Hepatocyte (in vitro differentiated cells): ENCODE results near the gene PLEKHA7. TPM values are rescaled to one million over a fixed set of nuclear protein-coding genes. Genes with fewer than 3 reads are reported as not detected.
"Not testable (repeated sequence)": the region's sequence is repeated elsewhere in the genome, so short reads cannot be mapped to it uniquely, and the experiment has no call there.

Experiments
- DNase-seq: peaks from one replicate; pipeline ENCODE4 v3.0.0-alpha.2; 2016; ENCODE audit warnings: low spot score
- H2AFZ ChIP-seq: fragments of 200-600 bp; sonication (generic); 2 replicates; pipeline ENCODE4 v1.6.0; 2016; ENCODE audit warnings: antibody characterized with exemption, mild to moderate bottlenecking
- H3K27ac ChIP-seq: fragments of 200-600 bp; sonication (generic); 2 replicates; pipeline ENCODE4 v1.5.1; 2016; ENCODE audit warnings: mild to moderate bottlenecking
- H3K27me3 ChIP-seq: fragments of 200-600 bp; sonication (generic); 2 replicates; pipeline ENCODE4 v1.6.1; 2016
- H3K36me3 ChIP-seq: fragments of 200-600 bp; sonication (generic); replicated peaks from 2 replicates; pipeline ENCODE4 v1.5.1; 2016; ENCODE audit warnings: low read depth; ENCODE audit not compliant: insufficient read depth
- H3K4me1 ChIP-seq: fragments of 200-600 bp; sonication (generic); 2 replicates; pipeline ENCODE4 v1.5.1; 2016; ENCODE audit warnings: mild to moderate bottlenecking, moderate library complexity; ENCODE audit not compliant: insufficient read depth
- H3K4me2 ChIP-seq: fragments of 200-600 bp; sonication (generic); 2 replicates; pipeline ENCODE4 v1.6.0; 2016
- H3K4me3 ChIP-seq: fragments of 200-600 bp; sonication (generic); 2 replicates; pipeline ENCODE4 v1.5.1; 2016; ENCODE audit warnings: mild to moderate bottlenecking
- H3K79me2 ChIP-seq: fragments of 200-600 bp; sonication (generic); 2 replicates; pipeline ENCODE4 v1.6.0; 2017; ENCODE audit warnings: mild to moderate bottlenecking
- H3K9me2 ChIP-seq: fragments of 200-600 bp; sonication (generic); replicated peaks from 2 replicates; pipeline ENCODE4 v1.6.0; 2017; ENCODE audit warnings: mild to moderate bottlenecking; ENCODE audit not compliant: insufficient read depth
- H3K9me3 ChIP-seq: fragments of 200-600 bp; sonication (generic); 2 replicates; pipeline ENCODE4 v1.5.1; 2016; ENCODE audit warnings: low read depth, mild to moderate bottlenecking
- H4K20me1 ChIP-seq: fragments of 200-600 bp; sonication (generic); 2 replicates; pipeline ENCODE4 v1.6.0; 2016; ENCODE audit warnings: mild to moderate bottlenecking; ENCODE audit not compliant: insufficient read depth, poor library complexity, severe bottlenecking
- CTCF ChIP-seq: fragments of 200-600 bp; sonication (generic); IDR thresholded peaks from 2 replicates; pipeline ENCODE4 v1.5.1; 2016; ENCODE audit warnings: antibody characterized with exemption, mild to moderate bottlenecking; ENCODE audit not compliant: poor library complexity
- EZH2 ChIP-seq: fragments of 200-600 bp; sonication (generic); IDR thresholded peaks from 2 replicates; pipeline ENCODE4 v1.6.1; 2016; ENCODE audit warnings: antibody characterized with exemption, mild to moderate bottlenecking, borderline replicate concordance
- EZH2phosphoT487 ChIP-seq: fragments of 200-600 bp; sonication (generic); IDR thresholded peaks from one replicate; pipeline ENCODE4 v1.6.1; 2018; ENCODE audit warnings: antibody characterized with exemption, mild to moderate bottlenecking, low read depth, moderate library complexity; ENCODE audit not compliant: unreplicated experiment, severe bottlenecking
- WGBS: methylation state at CpG from one replicate; pipeline ENCODE4 v1.1.6; 2016; ENCODE audit warnings: low lambda C conversion rate; ENCODE audit errors: missing lambda C conversion rate; 5-methylcytosine and 5-hydroxymethylcytosine counted together
- polyA plus RNA-seq: library from polyadenylated mRNA; unstranded; fragments of >200 nt; fragmentation: Nextera tagmentation; extraction: Ambion mirVana; gene quantifications from 2 replicates; pipeline ENCODE4 v1.2.1, GENCODE V29; 2016
- total RNA-seq: library from RNA; depleted of rRNA; stranded (reverse); fragments of >200 nt; gene quantifications from 2 replicates; pipeline ENCODE4 v1.2.3, GENCODE V29; 2014

PLEKHA7 gene
- total and polyA plus RNA-seq, 2 experiments from 2014 or later: 16.7 to 35.6 TPM

- Histone ChIP-seq H3K36me3 (no peaks in the 10 kb centered on the region), H3K9me3 (no peaks in the 10 kb centered on the region), H3K4me2 (peak overlapping the region; percentile 53), H3K27me3 (no peaks in the 10 kb centered on the region), H3K79me2 (peaks cover 60% of the 10 kb centered on the region), H3K9me2 (no peaks in the 10 kb centered on the region), H4K20me1 (no peaks in the 10 kb centered on the region), H2AFZ (no peak overlapping the region), H3K4me3 (no peak overlapping the region), H3K27ac (peak overlapping the region; percentile 79), H3K4me1 (peaks cover 25% of the 10 kb centered on the region)
- no peak for DNase-seq
- WGBS: 65% methylated on average over 6 of the region's 6 CpGs
- TF ChIP-seq EZH2phosphoT487 (no peak), EZH2 (no peak), CTCF (no peak)
Observed at GRCh38 chr11:16966930-16967671, 47.1 kb downstream of the PLEKHA7 start.

GRCh38 chr11:16964501-16964900, 49.7 kb downstream of the PLEKHA7 start:
- no peak overlapping the region for H3K4me2 ChIP-seq
- WGBS: 92% methylated on average over 3 of the region's 3 CpGs
- DNase-seq: no peak
- peaks cover 29% of the 10 kb centered on the region for H3K4me1 ChIP-seq
- H3K36me3 ChIP-seq: no peaks in the 10 kb centered on the region
- H3K9me3 ChIP-seq: no peaks in the 10 kb centered on the region
- no peak overlapping the region for H2AFZ ChIP-seq
- no peaks in the 10 kb centered on the region for H3K27me3 ChIP-seq
- H3K27ac ChIP-seq: no peak overlapping the region
- H3K79me2 ChIP-seq: peaks cover 56% of the 10 kb centered on the region
- H3K4me3 ChIP-seq: no peak overlapping the region
- H3K9me2 ChIP-seq: no peaks in the 10 kb centered on the region
- H4K20me1 ChIP-seq: no peaks in the 10 kb centered on the region
- TF ChIP-seq EZH2: no peak
- TF ChIP-seq EZH2phosphoT487: no peak
- TF ChIP-seq CTCF: no peak

- WGBS: 78% methylated on average over 3 of the region's 3 CpGs
Observed at GRCh38 chr11:16963316-16963876, 50.8 kb downstream of the PLEKHA7 start.

GRCh38 chr11:16962589-16962988, 51.6 kb downstream of the PLEKHA7 start:
- H3K79me2 ChIP-seq: peaks cover 51% of the 10 kb centered on the region
- H3K4me2 ChIP-seq, H3K27me3 ChIP-seq, H3K4me3 ChIP-seq, DNase-seq, H3K9me2 ChIP-seq, H2AFZ ChIP-seq, H3K27ac ChIP-seq, H3K9me3 ChIP-seq, H4K20me1 ChIP-seq, H3K36me3 ChIP-seq: not testable (repeated sequence)
- H3K4me1 ChIP-seq: peaks cover 27% of the 10 kb centered on the region

More at GRCh38 chr11:16963316-16963876, 50.8 kb downstream of the PLEKHA7 start:
- H3K36me3 ChIP-seq: no peaks in the 10 kb centered on the region
- H3K4me1 ChIP-seq: peaks cover 31% of the 10 kb centered on the region
- no peak overlapping the region for H3K4me3 ChIP-seq
- peaks cover 49% of the 10 kb centered on the region for H3K79me2 ChIP-seq
- H3K4me2 ChIP-seq: no peak overlapping the region
- H4K20me1 ChIP-seq: no peaks in the 10 kb centered on the region
- H3K9me3 ChIP-seq: no peaks in the 10 kb centered on the region
- TF ChIP-seq EZH2phosphoT487 (no peak), EZH2 (no peak), CTCF (no peak)
- no peak overlapping the region for H2AFZ ChIP-seq
- H3K9me2 ChIP-seq: no peaks in the 10 kb centered on the region
- H3K27me3 ChIP-seq: no peaks in the 10 kb centered on the region
- no peak for DNase-seq
- H3K27ac ChIP-seq: no peak overlapping the region
